DND-41 (cell line): ENCODE results near the gene RAC2.

Experiments used
- CTCF ChIP-seq: IDR thresholded peaks from 2 replicates; pipeline ENCODE4 v1.5.1; 2012; ENCODE audit warnings: borderline replicate concordance, low read length, moderate library complexity, mild to moderate bottlenecking; ENCODE audit not compliant: poor library complexity, severe bottlenecking; ENCODE audit errors: extremely low read depth
- EZH2 ChIP-seq: IDR thresholded peaks from 3 replicates; pipeline ENCODE4 v1.6.1; 2012; ENCODE audit warnings: borderline replicate concordance, low read depth, mild to moderate bottlenecking, moderate library complexity, low read length, inconsistent platforms; ENCODE audit not compliant: severe bottlenecking

GRCh38 chr22:37211866-37212173, 32.2 kb downstream of the RAC2 start:
- TF ChIP-seq CTCF (no peak), EZH2 (no peak)
